ENCODE measurements around the gene SMIM26.

GRCh38 chr20:18577942-18578341 lies 10.7 kb downstream of the SMIM26 start:
- TF ChIP-seq CTCF (IDR thresholded peaks at IDR 0.05) = no peak
- no peak for TF ChIP-seq POLR2A (IDR thresholded peaks at IDR 0.05)

Data from ovary (tissue), 3 donors.